Endothelial cell of umbilical vein (primary cell): ENCODE measurements around the gene DYDC2. TPM values are rescaled to one million over a fixed set of nuclear protein-coding genes. Genes with fewer than 3 reads are reported as not detected.

Source experiments
- BruUV-seq: library from RNA; stranded (reverse); fragments of 400-500 nt; replicated peaks from 2 replicates; lab custom pipeline; 2021; lab: Mats Ljungman, UMichigan
- CTCF ChIA-PET: fragments of 300-600, 350-600 bp; sonication (Branson Sonifier 250); formaldehyde crosslinking; loops from one replicate; lab custom pipeline; 2021; ENCODE audit warnings: antibody characterized with exemption, inconsistent platforms; lab: Charles Lee
- POLR2A ChIA-PET: fragments of 300-600, 350-600 bp; sonication (Branson Sonifier 250); formaldehyde crosslinking; loops from one replicate; lab custom pipeline; 2021; ENCODE audit warnings: antibody characterized with exemption, inconsistent platforms; lab: Charles Lee
- DNase-seq: peaks from one replicate; pipeline ENCODE4 v3.0.0-alpha.2; 2011; ENCODE audit warnings: low read depth, low spot score
- FAIRE-seq: peaks from 2 replicates; lab custom pipeline; 2011; peaks lifted over from hg19 to GRCh38; lab: Jason Lieb, UNC
- H2AFZ ChIP-seq: 2 replicates; pipeline ENCODE4 v1.6.0; 2012; ENCODE audit warnings: low read depth, low read length, control low read depth, inconsistent platforms
- H3K27ac ChIP-seq: 2 replicates; pipeline ENCODE4 v1.5.1; 2011; ENCODE audit warnings: low read depth, mild to moderate bottlenecking, control low read depth, low read length, moderate library complexity; ENCODE audit not compliant: insufficient read depth
- H3K27me3 ChIP-seq, 2 experiments: 2 replicates each; pipeline versions ENCODE4 v1.6.0 to v1.6.1; 2011; ENCODE audit warnings: low read length in 2 of 2, mixed read lengths in 1 of 2; ENCODE audit not compliant: control insufficient read depth in 2 of 2, insufficient read depth in 2 of 2
- H3K36me3 ChIP-seq, 2 experiments: 2 replicates in 1 of 2; 3 replicates in 1 of 2; pipeline ENCODE4 v1.5.1; 2011; ENCODE audit warnings: low read length in 2 of 2, mild to moderate bottlenecking in 1 of 2, moderate library complexity in 1 of 2; ENCODE audit not compliant: control insufficient read depth in 2 of 2, insufficient read depth in 2 of 2; ENCODE audit errors: extremely low read depth in 1 of 2
- H3K4me1 ChIP-seq: 3 replicates; pipeline ENCODE4 v1.5.1; 2011; ENCODE audit warnings: mild to moderate bottlenecking, low read length; ENCODE audit not compliant: control insufficient read depth, insufficient read depth; ENCODE audit errors: extremely low read depth
- H3K4me2 ChIP-seq: 2 replicates; pipeline ENCODE4 v1.6.1; 2011; ENCODE audit warnings: low read length, control low read depth, mixed read lengths; ENCODE audit not compliant: insufficient read depth
- H3K4me3 ChIP-seq, 3 experiments: fragments of 200-600 bp in 1 of 3; sonication (generic), shearing (Covaris generic) in 1 of 3; replicated peaks in 1 of 3; 2 replicates each; pipeline ENCODE4 v1.5.1; 2011 to 2016; ENCODE audit warnings: control low read depth in 3 of 3, low read length in 3 of 3, mild to moderate bottlenecking in 2 of 3, inconsistent platforms in 1 of 3, low read depth in 1 of 3, moderate library complexity in 1 of 3; ENCODE audit not compliant: insufficient read depth in 1 of 3
- H3K79me2 ChIP-seq: 2 replicates; pipeline ENCODE4 v1.6.0; 2012; ENCODE audit warnings: low read length, inconsistent platforms; ENCODE audit not compliant: control insufficient read depth, insufficient read depth
- H3K9ac ChIP-seq: replicated peaks from 2 replicates; pipeline ENCODE3; 2011; ENCODE audit warnings: low read length, control low read depth; ENCODE audit not compliant: insufficient read depth; ENCODE audit errors: extremely low read depth
- H3K9me1 ChIP-seq: replicated peaks from 3 replicates; pipeline ENCODE4 v1.6.0; 2011; ENCODE audit warnings: mild to moderate bottlenecking, low read length; ENCODE audit not compliant: control insufficient read depth, insufficient read depth; ENCODE audit errors: extremely low read depth
- H3K9me3 ChIP-seq: replicated peaks from 2 replicates; pipeline ENCODE4 v1.5.1; 2012; ENCODE audit warnings: low read length, inconsistent platforms; ENCODE audit not compliant: control insufficient read depth, insufficient read depth
- H4K20me1 ChIP-seq: replicated peaks from 2 replicates; pipeline ENCODE3; 2011; ENCODE audit warnings: mild to moderate bottlenecking, low read length; ENCODE audit not compliant: control insufficient read depth, insufficient read depth; ENCODE audit errors: extremely low read depth
- CTCF ChIP-seq, 2 donors: IDR thresholded peaks; 1 replicate in 1 of 2; 2 replicates in 1 of 2; pipeline ENCODE4 v1.5.1; 2011; ENCODE audit warnings: low read length in 2 of 2, mild to moderate bottlenecking in 2 of 2, moderate library complexity in 2 of 2, control low read depth in 1 of 2, inconsistent platforms in 1 of 2, low read depth in 1 of 2; ENCODE audit not compliant: insufficient read depth in 1 of 2; ENCODE audit errors: extremely low read depth in 1 of 2
- EZH2 ChIP-seq: IDR thresholded peaks from 2 replicates; pipeline ENCODE4 v1.6.1; 2012; ENCODE audit warnings: borderline replicate concordance, low read depth, mild to moderate bottlenecking, moderate library complexity, low read length, inconsistent platforms; ENCODE audit not compliant: severe bottlenecking
- FOS ChIP-seq: IDR thresholded peaks from 2 replicates; pipeline ENCODE4 v1.6.1; 2011; ENCODE audit warnings: mild to moderate bottlenecking, low read length, moderate library complexity, borderline replicate concordance; ENCODE audit not compliant: insufficient read depth
- GATA2 ChIP-seq: IDR thresholded peaks from 2 replicates; pipeline ENCODE4 v1.7.0; 2011; ENCODE audit warnings: low read depth, mild to moderate bottlenecking, moderate library complexity, mixed read lengths, low read length; ENCODE audit not compliant: insufficient read length, insufficient read depth
- JUN ChIP-seq: IDR thresholded peaks from 2 replicates; pipeline ENCODE4 v1.6.1; 2011; ENCODE audit warnings: borderline replicate concordance, low read depth; ENCODE audit not compliant: insufficient read length, insufficient read depth
- MAX ChIP-seq: IDR thresholded peaks from 2 replicates; pipeline ENCODE4 v1.6.1; 2011; ENCODE audit not compliant: insufficient read depth, insufficient read length
- MYC ChIP-seq: IDR thresholded peaks from one replicate; pipeline ENCODE4 v1.6.1; 2011; ENCODE audit warnings: mild to moderate bottlenecking, low read depth, low read length
- POLR2A ChIP-seq: IDR thresholded peaks from 2 replicates; pipeline ENCODE4 v1.6.1; 2012; ENCODE audit warnings: low read depth, mild to moderate bottlenecking, control low read depth, low read length
- POLR2AphosphoS5 ChIP-seq: IDR thresholded peaks from 2 replicates; pipeline ENCODE4 v1.6.1; 2012; ENCODE audit warnings: low read depth, mild to moderate bottlenecking, control low read depth, low read length, moderate library complexity; ENCODE audit not compliant: insufficient read depth
- dilution Hi-C: fragments of 300-500 bp; cut with MboI; formaldehyde crosslinking; loops from one replicate; pipeline ENCODE4 v1.15.0; 2019; ENCODE audit warnings: low sequenced_read_pairs; ENCODE audit not compliant: extremely low pct_ligation_motif_present
- intact Hi-C: fragments of 100-400 bp; cut with micrococcal nuclease; formaldehyde crosslinking; loops from one replicate; pipeline ENCODE4 v1.10.0; 2022
- polyA plus RNA-seq, 4 experiments: library from polyadenylated mRNA; depleted of rRNA in 3 of 4; stranded (reverse) in 3 of 4; unstranded in 1 of 4; fragments of >200 nt; gene quantifications; 2 replicates each; pipeline versions ENCODE4 v1.2.1 to v1.2.3, GENCODE V29; 2011 to 2012; ENCODE audit warnings: missing spikeins in 1 of 4
- total RNA-seq: library from RNA; stranded (reverse); gene quantifications from 2 replicates; pipeline ENCODE4 v1.2.3, GENCODE V29; 2021

Gene DYDC2
- total and polyA plus RNA-seq, 2 donors (not counting 3 experiments of a cell fraction or from before 2014, with no cell fraction given) = not detected

GRCh38 chr10:80344912-80345311 is 11.7 kb upstream of the DYDC2 start:
- no peak for DNase-seq
- H3K36me3 ChIP-seq = no peaks in the 10 kb centered on the region
- no peak for TF ChIP-seq POLR2AphosphoS5
- H4K20me1 ChIP-seq = no peaks in the 10 kb centered on the region
- peaks cover 1 to 2% of the 10 kb centered on the region in 2 experiments for H3K27me3 ChIP-seq
- dilution Hi-C loops = no loop called here
- H3K4me2 ChIP-seq = no peak overlapping the region
- no peaks in the 10 kb centered on the region for H3K4me1 ChIP-seq
- H3K9me3 ChIP-seq = no peaks in the 10 kb centered on the region
- POLR2A ChIA-PET = no interaction called here
- H3K4me3 ChIP-seq = no peak overlapping the region
- no peak for FAIRE-seq
- H3K9me1 ChIP-seq = no peaks in the 10 kb centered on the region
- BruUV-seq = no TSS peak
- intact Hi-C loops = no loop called here
- no peak overlapping the region for H3K9ac ChIP-seq
- H3K27ac ChIP-seq = no peak overlapping the region
- CTCF ChIA-PET = interaction anchor here (1.4 kb wide), 1 partner anchor 33 kb away, joined by 3 read pairs; no protein-coding TSS in a partner anchor
- H3K79me2 ChIP-seq = no peaks in the 10 kb centered on the region
- H2AFZ ChIP-seq = no peak overlapping the region

DNA sequence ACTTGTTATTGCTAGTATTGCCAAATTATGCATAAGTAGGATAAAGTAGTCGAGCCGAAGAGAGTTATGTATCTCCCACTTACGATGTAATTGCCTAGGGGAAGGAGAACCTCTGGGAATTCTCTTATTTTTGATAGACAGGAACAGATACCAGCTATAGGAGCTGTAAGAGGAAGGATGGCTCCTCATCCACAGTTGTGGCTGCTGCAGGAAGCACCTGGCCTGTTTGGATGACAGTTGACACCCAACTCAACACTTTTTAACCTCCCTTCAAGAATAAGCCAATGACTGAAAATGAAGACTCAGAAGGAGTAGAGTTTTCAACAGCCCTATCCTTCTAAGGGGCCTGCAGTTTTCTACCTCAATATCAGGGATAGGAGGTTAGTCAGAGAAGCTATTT is 6.3 kb upstream of the DYDC2 start:
- ChIA-PET POLR2A (no interaction called here), CTCF (interaction anchor here (1.1 kb wide), 1 partner anchor 28 kb away, joined by 4 read pairs; no protein-coding TSS in a partner anchor)
- Histone ChIP-seq H2AFZ (no peak overlapping the region), H3K4me1 (no peaks in the 10 kb centered on the region), H3K36me3 (no peaks in the 10 kb centered on the region), H3K27ac (no peak overlapping the region), H3K4me3 (no peak overlapping the region), H3K27me3 (peaks cover 7 to 8% of the 10 kb centered on the region in 2 experiments), H4K20me1 (no peaks in the 10 kb centered on the region), H3K9me3 (no peaks in the 10 kb centered on the region), H3K4me2 (no peak overlapping the region), H3K9ac (no peak overlapping the region), H3K9me1 (no peaks in the 10 kb centered on the region), H3K79me2 (no peaks in the 10 kb centered on the region)
- dilution Hi-C loops (no loop called here), intact Hi-C loops (no loop called here)
- TF ChIP-seq EZH2 = no peak
- TF ChIP-seq POLR2AphosphoS5 = no peak
- TF ChIP-seq JUN = no peak
- no peak for TF ChIP-seq POLR2A
- no peak for TF ChIP-seq FOS
- TF ChIP-seq MAX = no peak
- no peak for TF ChIP-seq GATA2
- TF ChIP-seq CTCF (IDR thresholded peaks at IDR 0.05; ENCODE audit: extremely low read depth in 1 of 2, insufficient read depth in 1 of 2, low read depth in 1 of 2, low read length in 2 of 2) = no peak
- TF ChIP-seq MYC = no peak
- no TSS peak for BruUV-seq
- FAIRE-seq (no peak), DNase-seq (no peak)
